ENCODE measurements around the gene TIMM22. TPM values are rescaled to one million over a fixed set of nuclear protein-coding genes. Genes with fewer than 3 reads are reported as not detected.
"Not testable (repeated sequence)": the region's sequence is repeated elsewhere in the genome, so short reads cannot be mapped to it uniquely, and the experiment has no call there.

Gene TIMM22
- total RNA-seq, 1 donor from 2014 or later: 12.6 TPM

DNA sequence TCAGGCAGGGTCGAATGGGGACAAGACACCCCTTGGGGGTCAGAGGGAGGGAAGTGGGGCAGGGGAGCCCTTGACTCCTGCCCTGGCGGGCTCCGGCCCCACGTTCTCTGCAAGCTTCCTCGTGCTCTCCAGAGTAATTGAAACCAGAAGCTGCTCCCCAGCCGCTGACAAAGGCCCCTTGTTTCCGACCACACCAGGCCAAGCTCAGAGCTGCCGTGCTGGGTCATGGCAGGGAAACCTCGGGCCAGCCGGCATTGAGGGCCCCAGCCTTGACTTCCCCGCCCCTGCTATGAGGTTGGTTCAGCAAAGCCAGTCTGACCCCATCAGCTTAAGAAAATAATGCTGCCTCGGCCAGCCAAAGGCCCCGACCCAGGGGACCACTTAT is 43.3 kb downstream of the TIMM22 start:
- H3K4me3 Mint-ChIP-seq (ENCODE audit: unreplicated experiment): no peak overlapping the region
- H3K4me1 Mint-ChIP-seq (ENCODE audit: unreplicated experiment): peaks cover 53% of the 10 kb centered on the region
- no peak overlapping the region for H3K27ac Mint-ChIP-seq (ENCODE audit: unreplicated experiment)

DNA sequence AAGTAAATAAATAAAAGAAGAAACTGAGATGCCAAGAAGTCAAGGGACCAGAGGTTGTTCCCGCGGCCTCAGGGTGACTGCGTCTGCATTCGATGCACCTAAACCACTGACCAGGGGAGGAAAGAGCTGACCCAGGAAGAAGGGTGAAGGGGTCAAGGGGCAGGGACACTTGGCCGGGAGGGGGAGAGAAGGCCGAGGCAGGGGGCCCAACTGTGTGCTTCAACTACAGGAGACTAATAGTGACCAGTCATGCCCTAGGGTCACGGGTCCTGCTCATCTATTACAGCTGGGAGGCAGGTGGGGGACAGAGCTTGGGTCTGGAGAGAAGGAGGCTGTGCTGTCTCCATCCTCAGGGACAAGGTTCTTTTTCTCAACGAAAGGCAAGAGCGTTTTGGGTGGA is 44.8 kb downstream of the TIMM22 start:
- H3K9me3 Mint-ChIP-seq (ENCODE audit: unreplicated experiment): no peaks in the 10 kb centered on the region
- H3K36me3 Mint-ChIP-seq (ENCODE audit: unreplicated experiment): peaks cover 9% of the 10 kb centered on the region
- H3K27me3 Mint-ChIP-seq (ENCODE audit: unreplicated experiment): no peaks in the 10 kb centered on the region
- TF ChIP-seq, protein P1, sequence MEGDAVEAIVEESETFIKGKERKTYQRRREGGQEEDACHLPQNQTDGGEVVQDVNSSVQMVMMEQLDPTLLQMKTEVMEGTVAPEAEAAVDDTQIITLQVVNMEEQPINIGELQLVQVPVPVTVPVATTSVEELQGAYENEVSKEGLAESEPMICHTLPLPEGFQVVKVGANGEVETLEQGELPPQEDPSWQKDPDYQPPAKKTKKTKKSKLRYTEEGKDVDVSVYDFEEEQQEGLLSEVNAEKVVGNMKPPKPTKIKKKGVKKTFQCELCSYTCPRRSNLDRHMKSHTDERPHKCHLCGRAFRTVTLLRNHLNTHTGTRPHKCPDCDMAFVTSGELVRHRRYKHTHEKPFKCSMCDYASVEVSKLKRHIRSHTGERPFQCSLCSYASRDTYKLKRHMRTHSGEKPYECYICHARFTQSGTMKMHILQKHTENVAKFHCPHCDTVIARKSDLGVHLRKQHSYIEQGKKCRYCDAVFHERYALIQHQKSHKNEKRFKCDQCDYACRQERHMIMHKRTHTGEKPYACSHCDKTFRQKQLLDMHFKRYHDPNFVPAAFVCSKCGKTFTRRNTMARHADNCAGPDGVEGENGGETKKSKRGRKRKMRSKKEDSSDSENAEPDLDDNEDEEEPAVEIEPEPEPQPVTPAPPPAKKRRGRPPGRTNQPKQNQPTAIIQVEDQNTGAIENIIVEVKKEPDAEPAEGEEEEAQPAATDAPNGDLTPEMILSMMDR (IDR thresholded peaks at IDR 0.05): no peak
- DNase-seq (ENCODE audit: extremely low spot score, unreplicated experiment): no peak
- H3K4me1 Mint-ChIP-seq (ENCODE audit: unreplicated experiment): peaks cover 54% of the 10 kb centered on the region
- H3K4me3 Mint-ChIP-seq (ENCODE audit: unreplicated experiment): no peak overlapping the region
- H3K27ac Mint-ChIP-seq (ENCODE audit: unreplicated experiment): no peak overlapping the region

More for the DNA sequence above, 43.3 kb downstream of the TIMM22 start:
- H3K9me3 Mint-ChIP-seq (ENCODE audit: unreplicated experiment): no peaks in the 10 kb centered on the region
- no peak for DNase-seq (ENCODE audit: extremely low spot score, unreplicated experiment)
- no peaks in the 10 kb centered on the region for H3K27me3 Mint-ChIP-seq (ENCODE audit: unreplicated experiment)
- H3K36me3 Mint-ChIP-seq (ENCODE audit: unreplicated experiment): peaks cover 9% of the 10 kb centered on the region
- TF ChIP-seq, protein P1 (IDR thresholded peaks at IDR 0.05): no peak

DNA sequence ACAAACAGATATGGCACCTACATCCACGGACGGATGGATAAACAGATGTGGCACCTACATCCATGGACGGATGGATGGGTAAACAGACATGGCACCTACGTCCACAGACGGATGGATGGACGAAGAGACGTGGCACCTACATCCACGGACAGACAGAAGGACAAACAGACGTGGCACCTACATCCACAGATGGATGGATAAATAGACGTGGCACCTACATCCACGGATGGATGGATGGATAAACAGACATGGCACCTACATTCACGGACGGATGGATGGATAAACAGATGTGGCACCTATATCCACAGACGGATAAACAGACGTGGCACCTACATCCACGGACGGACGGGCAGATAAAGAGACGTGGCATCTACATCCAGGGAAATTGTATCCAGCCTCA is 45.6 kb downstream of the TIMM22 start:
- TF ChIP-seq, protein P1 (IDR thresholded peaks at IDR 0.05): no peak
- H3K36me3 Mint-ChIP-seq (ENCODE audit: unreplicated experiment): peaks cover 9% of the 10 kb centered on the region
- H3K9me3 Mint-ChIP-seq (ENCODE audit: unreplicated experiment): no peaks in the 10 kb centered on the region
- peaks cover 56% of the 10 kb centered on the region for H3K4me1 Mint-ChIP-seq (ENCODE audit: unreplicated experiment)
- H3K27me3 Mint-ChIP-seq (ENCODE audit: unreplicated experiment): no peaks in the 10 kb centered on the region
- no peak overlapping the region for H3K27ac Mint-ChIP-seq (ENCODE audit: unreplicated experiment)
- H3K4me3 Mint-ChIP-seq (ENCODE audit: unreplicated experiment): no peak overlapping the region
- DNase-seq (ENCODE audit: extremely low spot score, unreplicated experiment): no peak

DNA sequence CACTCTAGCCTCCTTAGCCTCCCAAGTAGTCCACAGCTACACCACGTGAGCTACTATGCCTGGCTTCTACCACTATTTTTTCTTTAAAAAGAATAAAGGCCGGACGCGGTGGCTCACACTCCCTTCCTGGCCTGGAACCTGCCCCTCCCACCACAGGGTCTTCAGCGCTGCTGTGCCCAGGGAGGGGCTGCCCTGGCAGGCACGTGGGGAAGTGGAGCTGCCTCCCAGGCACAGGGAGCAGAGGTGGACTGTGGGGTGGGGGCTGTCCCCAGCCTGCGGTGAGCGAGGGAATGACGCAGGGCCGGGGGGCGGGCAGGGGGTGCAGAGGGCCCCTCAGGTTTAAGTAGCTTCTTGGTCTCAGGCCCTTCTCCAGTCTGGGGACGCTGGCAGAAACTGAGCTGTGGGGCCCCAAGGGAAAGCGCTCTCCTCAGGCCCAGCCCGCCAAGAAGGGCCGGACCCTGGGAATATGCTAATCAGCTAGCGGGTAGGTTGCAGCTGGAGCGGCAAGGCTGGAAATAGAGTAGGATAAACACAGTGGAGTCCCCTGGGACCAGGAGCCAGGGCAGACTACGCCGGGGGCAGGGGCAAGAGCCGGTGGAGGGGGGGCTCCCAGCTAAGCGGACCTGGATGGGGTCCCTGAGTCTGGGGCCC is 46.8 kb downstream of the TIMM22 start:
- DNase-seq (ENCODE audit: extremely low spot score, unreplicated experiment): peak; percentile 91
- TF ChIP-seq, protein P1 (IDR thresholded peaks at IDR 0.05): no peak
- no peaks in the 10 kb centered on the region for H3K9me3 Mint-ChIP-seq (ENCODE audit: unreplicated experiment)
- peaks cover 64% of the 10 kb centered on the region for H3K4me1 Mint-ChIP-seq (ENCODE audit: unreplicated experiment)
- no peaks in the 10 kb centered on the region for H3K27me3 Mint-ChIP-seq (ENCODE audit: unreplicated experiment)
- H3K4me3 Mint-ChIP-seq (ENCODE audit: unreplicated experiment): no peak overlapping the region
- H3K27ac Mint-ChIP-seq (ENCODE audit: unreplicated experiment): peak overlapping the region; percentile 68
- peaks cover 9% of the 10 kb centered on the region for H3K36me3 Mint-ChIP-seq (ENCODE audit: unreplicated experiment)

DNA sequence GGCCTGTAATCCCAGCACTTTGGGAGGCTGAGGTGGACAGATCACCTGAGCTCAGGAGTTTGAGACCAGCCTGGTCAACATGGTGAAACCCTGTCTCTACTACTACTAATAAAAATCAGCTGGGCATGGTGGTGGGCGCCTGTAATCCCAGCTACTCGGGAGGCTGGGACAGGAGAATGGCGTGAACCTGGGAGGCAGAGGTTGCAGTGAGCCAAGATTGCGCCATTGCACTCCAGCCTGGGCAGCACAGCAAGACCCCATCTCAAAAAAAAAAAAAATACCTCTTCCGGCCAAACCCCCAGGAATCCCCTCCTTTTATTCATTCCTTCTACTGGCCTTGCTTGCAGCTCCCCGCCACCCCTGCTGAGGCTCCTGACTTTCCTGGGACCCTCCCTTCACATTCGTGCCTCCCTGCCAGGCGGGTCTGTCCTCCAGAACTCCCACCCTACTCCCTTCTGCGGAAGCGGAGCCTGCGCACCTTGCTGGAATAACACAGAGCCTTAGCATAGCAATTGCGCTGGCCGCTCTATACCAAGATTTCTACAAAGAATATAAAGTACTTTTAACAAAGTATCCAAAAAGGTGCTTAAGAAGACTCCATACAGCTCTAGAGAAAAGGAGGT is 47.6 kb downstream of the TIMM22 start:
- not testable (repeated sequence) for DNase-seq (ENCODE audit: extremely low spot score, unreplicated experiment); H3K36me3 Mint-ChIP-seq (ENCODE audit: unreplicated experiment); H3K27me3 Mint-ChIP-seq (ENCODE audit: unreplicated experiment); H3K9me3 Mint-ChIP-seq (ENCODE audit: unreplicated experiment)
- Mint-ChIP-seq H3K4me1 (ENCODE audit: unreplicated experiment) (peaks cover 62% of the 10 kb centered on the region), H3K27ac (ENCODE audit: unreplicated experiment) (peak overlapping the region; percentile 60), H3K4me3 (ENCODE audit: unreplicated experiment) (peak overlapping the region; percentile 4)
